ENCODE results near the gene NKX6-2. TPM values are rescaled to one million over a fixed set of nuclear protein-coding genes. Genes with fewer than 3 reads are reported as not detected.

Gene NKX6-2
- total RNA-seq (2022; extraction: Qiagen RNA extraction; ENCODE audit: low read depth) = 0.18 to 0.40 TPM (median 0.20 TPM) in 5 replicates

GRCh38 chr10:132785723-132786475 is at the start of gene NKX6-2:
TSS of gene NKX6-2 (minus strand) at chr10:132786147. CDS start at chr10:132785948, 199 bp downstream.

Other genes with a start within 250 kb of the NKX6-2 start
- 11.1 to 15.2 TPM (median 13.7 TPM) in 5 replicates for gene INPP5A, start 248.4 kb downstream of the NKX6-2 start, total RNA-seq (2022; extraction: Qiagen RNA extraction; ENCODE audit: low read depth)
- gene CFAP46, start 156.4 kb upstream of the NKX6-2 start, total RNA-seq (2022; extraction: Qiagen RNA extraction; ENCODE audit: low read depth) = 1.1 to 1.8 TPM (median 1.3 TPM) in 5 replicates